ENCODE results near the gene PPP1R36.

The PPP1R36 gene

DNA sequence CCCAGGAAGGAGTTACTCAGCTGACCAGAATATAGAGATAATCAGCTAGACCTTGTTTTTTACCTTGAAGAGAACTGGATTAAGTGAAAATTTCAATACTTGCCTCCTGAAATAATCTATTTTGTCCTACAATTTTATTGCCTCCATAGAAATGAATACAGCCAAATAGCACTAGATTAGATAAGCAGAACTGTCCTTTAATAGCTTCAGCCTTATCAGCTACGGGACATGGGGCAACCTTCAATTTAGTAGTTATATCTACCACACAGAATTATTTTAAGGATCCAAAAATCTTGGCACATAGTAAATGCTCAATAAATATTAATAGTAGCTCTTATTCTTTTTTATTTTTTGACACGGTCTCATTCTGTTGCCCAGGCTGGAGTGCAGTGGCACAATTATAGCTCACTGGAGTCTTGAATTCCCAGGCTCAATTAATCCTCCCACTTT lies 87.2 kb downstream of the PPP1R36 start:
- no peaks in the 10 kb centered on the region for H3K9me3 ChIP-seq
- H3K27ac ChIP-seq: no peak overlapping the region
- H3K27me3 ChIP-seq: no peaks in the 10 kb centered on the region
- H3K36me3 ChIP-seq: no peaks in the 10 kb centered on the region
- intact Hi-C loops (cut with DNase I; ENCODE audit: low total_unique reads): loop anchor here (2.0 kb wide), 1 partner anchor 96 kb away; the partner anchor contains the start of gene HSPA2
- H3K4me3 ChIP-seq: no peak overlapping the region
- no peak for DNase-seq
- TF ChIP-seq, protein P1, sequence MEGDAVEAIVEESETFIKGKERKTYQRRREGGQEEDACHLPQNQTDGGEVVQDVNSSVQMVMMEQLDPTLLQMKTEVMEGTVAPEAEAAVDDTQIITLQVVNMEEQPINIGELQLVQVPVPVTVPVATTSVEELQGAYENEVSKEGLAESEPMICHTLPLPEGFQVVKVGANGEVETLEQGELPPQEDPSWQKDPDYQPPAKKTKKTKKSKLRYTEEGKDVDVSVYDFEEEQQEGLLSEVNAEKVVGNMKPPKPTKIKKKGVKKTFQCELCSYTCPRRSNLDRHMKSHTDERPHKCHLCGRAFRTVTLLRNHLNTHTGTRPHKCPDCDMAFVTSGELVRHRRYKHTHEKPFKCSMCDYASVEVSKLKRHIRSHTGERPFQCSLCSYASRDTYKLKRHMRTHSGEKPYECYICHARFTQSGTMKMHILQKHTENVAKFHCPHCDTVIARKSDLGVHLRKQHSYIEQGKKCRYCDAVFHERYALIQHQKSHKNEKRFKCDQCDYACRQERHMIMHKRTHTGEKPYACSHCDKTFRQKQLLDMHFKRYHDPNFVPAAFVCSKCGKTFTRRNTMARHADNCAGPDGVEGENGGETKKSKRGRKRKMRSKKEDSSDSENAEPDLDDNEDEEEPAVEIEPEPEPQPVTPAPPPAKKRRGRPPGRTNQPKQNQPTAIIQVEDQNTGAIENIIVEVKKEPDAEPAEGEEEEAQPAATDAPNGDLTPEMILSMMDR (IDR thresholded peaks at IDR 0.05): no peak
- H3K4me1 ChIP-seq: peaks cover 0 to 5% (median 2%) of the 10 kb centered on the region in 4 donors

DNA sequence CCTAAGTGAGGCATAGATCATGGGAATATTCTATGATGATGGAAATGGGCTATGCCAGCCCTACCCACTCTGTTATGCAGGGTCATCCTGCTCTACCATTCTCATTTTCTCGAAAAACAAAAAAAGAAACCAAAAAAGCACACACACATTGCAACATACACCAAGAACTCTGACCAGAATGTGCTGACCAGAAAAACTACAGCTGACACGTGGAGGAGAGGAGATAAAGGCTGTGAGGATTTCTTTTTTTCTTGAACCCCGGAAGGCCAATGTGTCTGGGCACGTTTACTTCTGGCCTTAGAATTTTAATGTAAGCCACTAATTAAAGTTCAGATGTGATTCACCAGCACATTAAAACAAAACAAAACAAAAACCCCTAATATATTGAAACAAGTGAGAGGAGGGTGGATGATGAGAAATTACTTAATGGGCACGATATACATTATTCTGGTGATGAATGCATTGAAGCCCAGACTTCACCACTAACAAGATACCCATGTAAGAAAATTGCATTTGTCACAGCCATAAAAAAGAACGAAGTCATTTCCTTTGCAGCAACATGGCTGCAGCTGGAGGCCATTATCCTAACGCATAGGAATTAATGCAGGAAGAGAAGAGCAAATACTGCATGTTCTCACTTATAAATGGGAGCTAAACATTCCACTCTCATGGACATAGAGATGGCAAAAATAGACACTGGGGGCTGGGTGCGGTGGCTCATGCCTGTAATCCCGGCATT lies 88.1 kb downstream of the PPP1R36 start:
- TF ChIP-seq, protein P1 (IDR thresholded peaks at IDR 0.05): no peak
- Histone ChIP-seq H3K4me3 (no peak overlapping the region), H3K9me3 (no peaks in the 10 kb centered on the region), H3K36me3 (no peaks in the 10 kb centered on the region), H3K27me3 (no peaks in the 10 kb centered on the region), H3K4me1 (peaks cover 0 to 5% (median 2%) of the 10 kb centered on the region in 4 donors), H3K27ac (no peak overlapping the region)
- no peak for DNase-seq
- intact Hi-C loops (cut with DNase I; ENCODE audit: low total_unique reads): loop anchor here (2.0 kb wide), 1 partner anchor 97 kb away; the partner anchor contains the start of gene HSPA2

DNA sequence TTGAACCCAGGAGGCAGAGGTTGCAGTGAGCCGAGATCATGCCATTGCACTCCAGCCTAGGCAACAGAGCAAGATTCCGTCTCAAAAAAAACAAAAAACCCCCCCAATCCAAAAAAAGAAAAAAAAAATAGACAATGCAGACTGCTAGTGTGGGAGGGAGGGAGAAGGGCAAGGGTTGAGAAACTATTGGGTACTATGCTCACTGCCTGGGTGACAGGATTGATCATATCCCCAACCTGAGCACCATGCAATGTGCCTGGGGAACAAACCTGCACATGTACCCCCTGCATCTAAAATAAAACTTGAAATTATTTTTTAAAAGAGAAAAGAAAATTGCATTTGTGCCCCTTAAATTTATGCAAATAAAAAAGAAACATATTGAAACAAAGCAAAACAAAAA lies 88.9 kb downstream of the PPP1R36 start:
- intact Hi-C loops (cut with DNase I; ENCODE audit: low total_unique reads): no loop called here
- H3K27me3 ChIP-seq: no peaks in the 10 kb centered on the region
- peaks cover 0 to 5% (median 2%) of the 10 kb centered on the region in 4 donors for H3K4me1 ChIP-seq
- TF ChIP-seq, protein P1 (IDR thresholded peaks at IDR 0.05): no peak
- H3K9me3 ChIP-seq: no peaks in the 10 kb centered on the region
- no peaks in the 10 kb centered on the region for H3K36me3 ChIP-seq
- no peak for DNase-seq
- no peak overlapping the region for H3K4me3 ChIP-seq
- no peak overlapping the region for H3K27ac ChIP-seq

All from tibial artery (tissue), 4 donors.